Uterus (tissue), 4 donors: ENCODE measurements around the gene KLHL25. TPM values are rescaled to one million over a fixed set of nuclear protein-coding genes. Genes with fewer than 3 reads are reported as not detected.

ENCODE experiments used
- DNase-seq, 2 donors: peaks; one replicate each; pipeline ENCODE4 v3.0.0-alpha.2; 2019 to 2020
- H3K27ac ChIP-seq, 2 donors: fragments of 200-600 bp; sonication (generic); 1 replicate in 1 of 2; 2 replicates in 1 of 2; pipeline ENCODE4 v1.5.1; 2016 to 2018
- H3K27me3 ChIP-seq, 2 donors: fragments of 200-600 bp; sonication (generic); one replicate each; pipeline ENCODE4 v1.5.1; 2018 to 2019; ENCODE audit warnings: control low read depth in 1 of 2
- H3K36me3 ChIP-seq, 2 donors: fragments of 200-600 bp; sonication (generic); one replicate each; pipeline ENCODE4 v1.5.1; 2019; ENCODE audit warnings: control low read depth in 1 of 2
- H3K4me1 ChIP-seq, 2 donors: fragments of 200-600 bp; sonication (generic); one replicate each; pipeline ENCODE4 v1.5.1; 2018 to 2019; ENCODE audit warnings: control low read depth in 1 of 2
- H3K4me3 ChIP-seq, 2 donors: fragments of 200-600 bp; sonication (generic); 1 replicate in 1 of 2; 2 replicates in 1 of 2; pipeline ENCODE4 v1.5.1; 2018 to 2019; ENCODE audit warnings: mild to moderate bottlenecking in 1 of 2
- H3K9me3 ChIP-seq, 2 donors: fragments of 200-600 bp; sonication (generic); one replicate each; pipeline ENCODE4 v1.5.1; 2019; ENCODE audit warnings: control low read depth in 1 of 2
- POLR2A ChIP-seq, 2 donors: fragments of 450-650 bp; IDR thresholded peaks; one replicate each; pipeline ENCODE4 v1.6.1; 2016; ENCODE audit warnings: antibody characterized with exemption in 2 of 2, mild to moderate bottlenecking in 1 of 2, moderate library complexity in 1 of 2
- intact Hi-C: fragments of 100-400 bp; cut with DNase I; formaldehyde crosslinking; loops from one replicate; pipeline ENCODE4 v1.15.1; 2023; ENCODE audit warnings: low total_unique reads
- total RNA-seq, 4 donors: library from RNA; depleted of rRNA in 3 of 4; stranded (reverse); fragments of >200 nt in 3 of 4; gene quantifications; one replicate each; pipeline versions ENCODE4 v1.1.0 to v1.2.4, GENCODE V29; 2014 to 2023
- TF ChIP-seq, protein P1 (sequence below), 4 experiments: fragments of 200-600 bp in 2 of 4; fragments of 450-650 bp in 2 of 4; sonication (generic) in 2 of 4; IDR thresholded peaks; one replicate each; pipeline ENCODE4 v1.5.1; 2016 to 2019; ENCODE audit warnings: antibody characterized with exemption in 4 of 4, mild to moderate bottlenecking in 2 of 4, moderate library complexity in 1 of 4
- donor health status: DM: yes; HTN: yes; CAD: no.

The KLHL25 gene
- total RNA-seq, 4 donors from 2014 or later, result 6.2 to 19.5 (median 11.9) TPM

DNA sequence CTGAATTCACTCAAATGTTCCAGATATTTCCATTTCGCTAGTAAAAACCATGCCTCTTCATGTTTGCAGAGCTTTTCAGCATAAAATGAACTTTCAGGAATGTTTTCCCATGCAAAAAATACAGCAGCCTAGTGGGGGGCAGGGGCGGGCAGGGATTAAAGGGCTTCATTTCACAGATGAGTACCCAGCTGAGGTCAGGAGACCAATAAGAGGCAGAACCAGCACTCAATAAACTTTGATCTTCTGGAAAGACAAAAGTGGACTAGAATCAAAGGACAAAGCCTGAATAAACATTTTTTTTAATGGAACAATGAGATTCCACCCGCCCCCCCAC lies 8.0 kb downstream of the KLHL25 start:
- Histone ChIP-seq H3K27ac (peak overlapping the region in 1 of 2 donors; percentile 44), H3K9me3 (no peaks in the 10 kb centered on the region), H3K4me1 (peaks cover 0 to 3% of the 10 kb centered on the region in 2 donors), H3K27me3 (no peaks in the 10 kb centered on the region), H3K36me3 (no peaks in the 10 kb centered on the region), H3K4me3 (no peak overlapping the region)
- TF ChIP-seq, protein P1, sequence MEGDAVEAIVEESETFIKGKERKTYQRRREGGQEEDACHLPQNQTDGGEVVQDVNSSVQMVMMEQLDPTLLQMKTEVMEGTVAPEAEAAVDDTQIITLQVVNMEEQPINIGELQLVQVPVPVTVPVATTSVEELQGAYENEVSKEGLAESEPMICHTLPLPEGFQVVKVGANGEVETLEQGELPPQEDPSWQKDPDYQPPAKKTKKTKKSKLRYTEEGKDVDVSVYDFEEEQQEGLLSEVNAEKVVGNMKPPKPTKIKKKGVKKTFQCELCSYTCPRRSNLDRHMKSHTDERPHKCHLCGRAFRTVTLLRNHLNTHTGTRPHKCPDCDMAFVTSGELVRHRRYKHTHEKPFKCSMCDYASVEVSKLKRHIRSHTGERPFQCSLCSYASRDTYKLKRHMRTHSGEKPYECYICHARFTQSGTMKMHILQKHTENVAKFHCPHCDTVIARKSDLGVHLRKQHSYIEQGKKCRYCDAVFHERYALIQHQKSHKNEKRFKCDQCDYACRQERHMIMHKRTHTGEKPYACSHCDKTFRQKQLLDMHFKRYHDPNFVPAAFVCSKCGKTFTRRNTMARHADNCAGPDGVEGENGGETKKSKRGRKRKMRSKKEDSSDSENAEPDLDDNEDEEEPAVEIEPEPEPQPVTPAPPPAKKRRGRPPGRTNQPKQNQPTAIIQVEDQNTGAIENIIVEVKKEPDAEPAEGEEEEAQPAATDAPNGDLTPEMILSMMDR (IDR thresholded peaks at IDR 0.05), result no peak
- no peak for TF ChIP-seq POLR2A (IDR thresholded peaks at IDR 0.05)
- intact Hi-C loops, result no loop called here
- no peak for DNase-seq

DNA sequence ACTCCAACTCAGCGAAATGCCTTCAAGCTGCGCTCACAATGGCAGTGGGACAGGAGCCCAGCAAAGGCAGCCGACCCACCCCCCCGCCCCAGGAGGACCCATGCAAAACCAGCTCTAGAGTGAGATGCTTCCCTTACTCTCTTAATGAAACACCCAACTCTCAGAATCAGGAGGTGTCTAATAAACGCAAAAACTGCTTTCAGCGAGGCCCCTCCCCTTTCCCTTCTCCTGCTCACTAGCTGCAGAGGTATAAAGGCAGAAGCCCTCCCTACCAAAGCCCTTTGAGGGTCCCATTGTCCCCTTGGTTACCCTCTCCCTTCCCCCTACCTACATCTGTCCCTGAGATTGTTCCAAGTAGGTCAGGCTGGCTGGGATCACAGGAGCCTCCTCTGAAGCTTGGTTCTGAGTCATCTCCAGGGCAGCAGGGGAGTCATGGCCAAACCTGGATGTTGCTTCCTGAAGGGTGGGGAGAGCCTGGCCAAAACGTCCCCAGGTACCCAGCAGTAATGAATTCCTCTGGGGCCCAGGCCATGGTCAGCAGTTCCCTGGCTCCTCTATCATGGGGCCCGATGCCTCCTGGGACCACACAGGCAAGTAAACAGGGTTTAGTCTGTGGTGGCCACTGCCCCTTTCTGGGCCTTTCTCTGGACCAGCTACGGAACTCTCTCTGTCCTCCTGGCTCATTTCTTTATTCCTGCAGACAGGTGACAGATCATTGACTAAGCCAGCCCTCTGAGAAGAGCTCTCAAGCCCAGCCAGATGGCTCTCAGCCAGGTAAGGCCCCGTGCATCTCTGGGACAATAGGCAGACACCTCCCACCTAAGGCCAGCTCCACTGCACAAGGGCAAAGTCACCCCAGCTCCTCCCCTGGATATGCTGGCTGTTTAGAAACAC lies 8.6 kb downstream of the KLHL25 start:
- Histone ChIP-seq H3K9me3 (no peaks in the 10 kb centered on the region), H3K27me3 (no peaks in the 10 kb centered on the region), H3K36me3 (no peaks in the 10 kb centered on the region), H3K27ac (peak overlapping the region in 1 of 2 donors; percentile 44), H3K4me1 (peaks cover 0 to 3% of the 10 kb centered on the region in 2 donors), H3K4me3 (no peak overlapping the region)
- intact Hi-C loops, result no loop called here
- TF ChIP-seq POLR2A (IDR thresholded peaks at IDR 0.05), result no peak
- TF ChIP-seq, protein P1 (IDR thresholded peaks at IDR 0.05), result no peak
- DNase-seq, result no peak

DNA sequence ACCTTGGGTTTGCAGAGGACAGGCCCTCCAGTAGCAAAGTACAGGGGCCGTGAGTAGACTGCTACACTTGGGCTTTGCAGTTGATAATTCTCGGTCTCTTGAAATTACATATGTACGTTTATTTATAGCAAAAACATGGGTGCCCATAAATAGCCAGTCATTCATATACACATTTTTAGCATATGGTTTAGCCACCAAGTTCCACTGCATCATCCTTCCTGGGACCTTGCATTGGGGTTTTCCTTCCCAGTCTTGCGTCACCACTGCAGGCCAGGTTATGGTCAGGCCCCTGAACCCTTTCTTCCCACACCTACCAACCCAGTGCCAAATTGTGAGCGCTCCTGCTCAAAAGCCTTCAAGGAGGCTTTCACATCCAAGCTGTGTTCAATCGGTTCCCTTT lies 12.7 kb downstream of the KLHL25 start:
- no peak overlapping the region for H3K27ac ChIP-seq
- H3K4me1 ChIP-seq, result peaks cover 0 to 7% of the 10 kb centered on the region in 2 donors
- H3K27me3 ChIP-seq, result no peaks in the 10 kb centered on the region
- no peak for TF ChIP-seq POLR2A (IDR thresholded peaks at IDR 0.05)
- TF ChIP-seq, protein P1 (IDR thresholded peaks at IDR 0.05), result no peak
- intact Hi-C loops, result no loop called here
- H3K9me3 ChIP-seq, result no peaks in the 10 kb centered on the region
- H3K4me3 ChIP-seq, result no peak overlapping the region
- no peaks in the 10 kb centered on the region for H3K36me3 ChIP-seq
- no peak for DNase-seq

DNA sequence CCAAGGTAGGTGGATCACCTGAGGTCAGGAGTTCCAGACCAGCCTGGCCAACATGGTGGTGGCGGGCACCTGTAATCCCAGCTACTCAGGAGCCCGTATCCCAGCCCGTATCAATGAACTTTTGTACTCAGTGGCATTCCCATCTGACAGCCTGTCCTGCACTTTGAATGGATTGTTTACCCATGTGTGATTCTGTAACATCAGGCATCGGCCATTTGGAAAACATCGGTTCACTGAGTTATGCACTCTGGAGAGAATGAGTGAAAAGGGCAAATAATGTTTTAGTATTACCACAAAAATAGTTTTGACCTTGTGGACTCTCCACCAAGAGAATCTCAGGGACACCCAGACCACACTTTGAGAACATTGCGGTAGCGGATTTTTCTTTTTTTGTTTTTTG lies 13.6 kb downstream of the KLHL25 start:
- H3K4me1 ChIP-seq, result peaks cover 0 to 7% of the 10 kb centered on the region in 2 donors
- H3K27me3 ChIP-seq, result no peaks in the 10 kb centered on the region
- DNase-seq, result no peak
- H3K9me3 ChIP-seq, result no peaks in the 10 kb centered on the region
- no peaks in the 10 kb centered on the region for H3K36me3 ChIP-seq
- H3K27ac ChIP-seq, result no peak overlapping the region
- H3K4me3 ChIP-seq, result no peak overlapping the region
- TF ChIP-seq POLR2A (IDR thresholded peaks at IDR 0.05), result no peak
- TF ChIP-seq, protein P1 (IDR thresholded peaks at IDR 0.05), result no peak
- intact Hi-C loops, result no loop called here

DNA sequence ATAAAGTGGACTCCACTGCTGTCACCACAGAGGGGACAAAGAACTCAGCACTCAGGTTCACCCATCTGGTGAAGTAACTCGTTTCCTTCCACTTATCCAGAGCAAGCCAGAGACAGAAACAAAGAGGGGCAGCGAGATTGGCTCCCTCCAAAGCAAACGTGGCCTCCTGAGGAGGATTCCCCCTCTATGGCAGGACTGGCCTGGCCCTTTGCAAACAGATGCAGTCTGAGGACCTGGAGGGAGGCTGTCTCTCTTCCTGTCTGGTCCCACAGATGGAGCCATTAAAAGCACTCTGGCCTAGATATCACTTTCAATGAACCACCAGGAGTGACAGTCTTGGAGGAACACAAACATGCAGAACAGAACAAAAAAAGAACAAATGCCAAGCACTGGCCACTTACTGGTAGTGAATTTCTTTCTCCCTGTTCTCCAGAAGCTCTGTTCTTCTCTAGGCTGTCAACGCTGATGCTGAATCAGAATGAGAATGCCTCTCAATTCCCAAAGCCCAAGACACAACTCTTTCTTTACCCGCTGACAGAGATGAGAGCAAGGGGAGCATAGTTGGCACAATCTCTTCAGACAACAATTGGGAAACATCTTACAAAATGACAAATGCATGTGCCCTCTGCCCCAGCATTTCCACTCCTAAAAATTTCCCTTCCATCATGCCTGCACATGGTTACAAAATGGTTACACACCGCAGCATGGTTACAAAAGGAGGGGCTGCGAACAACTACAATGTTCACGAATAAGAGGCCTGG lies 14.3 kb downstream of the KLHL25 start:
- DNase-seq, result no peak
- intact Hi-C loops, result no loop called here
- Histone ChIP-seq H3K4me3 (no peak overlapping the region), H3K27ac (no peak overlapping the region), H3K36me3 (no peaks in the 10 kb centered on the region), H3K27me3 (no peaks in the 10 kb centered on the region), H3K9me3 (no peaks in the 10 kb centered on the region), H3K4me1 (peaks cover 0 to 4% of the 10 kb centered on the region in 2 donors)
- TF ChIP-seq, protein P1 (IDR thresholded peaks at IDR 0.05), result no peak
- no peak for TF ChIP-seq POLR2A (IDR thresholded peaks at IDR 0.05)
